ENCODE data around the gene ATF6. TPM values are rescaled to one million over a fixed set of nuclear protein-coding genes. Genes with fewer than 3 reads are reported as not detected.

ATF6 gene
- total RNA-seq, 1 donor from 2014 or later: 38.6 TPM

- TF ChIP-seq CTCF (IDR thresholded peaks at IDR 0.05; ENCODE audit: insufficient read depth, low read length, poor library complexity, severe bottlenecking): no peak
Observed at GRCh38 chr1:162011337-162012012, 245.4 kb downstream of the ATF6 start.

GRCh38 chr1:162013289-162013688 lies 247.2 kb downstream of the ATF6 start:
- H3K4me3 ChIP-seq (ENCODE audit: low read depth, low read length): no peak overlapping the region
- no peaks in the 10 kb centered on the region for H3K27me3 ChIP-seq (ENCODE audit: control insufficient read depth, insufficient read depth, low read length)
- no peak for TF ChIP-seq CTCF (IDR thresholded peaks at IDR 0.05; ENCODE audit: insufficient read depth, low read length, poor library complexity, severe bottlenecking)
- no peak for DNase-seq (ENCODE audit: low read depth)
- no peaks in the 10 kb centered on the region for H3K36me3 ChIP-seq (ENCODE audit: control insufficient read depth, insufficient read depth, low read length)

More at GRCh38 chr1:162011337-162012012, 245.4 kb downstream of the ATF6 start:
- no peak for DNase-seq (ENCODE audit: low read depth)
- Histone ChIP-seq H3K36me3 (ENCODE audit: control insufficient read depth, insufficient read depth, low read length) (no peaks in the 10 kb centered on the region), H3K4me3 (ENCODE audit: low read depth, low read length) (no peak overlapping the region), H3K27me3 (ENCODE audit: control insufficient read depth, insufficient read depth, low read length) (no peaks in the 10 kb centered on the region)

Other genes starting within 250 kb of the ATF6 start
- 0.84 TPM in 1 of 2 replicates, not detected in the other for gene HSPA6, start 241.8 kb upstream of the ATF6 start, total RNA-seq
- gene FCGR3A, start 216.5 kb upstream of the ATF6 start, total RNA-seq: 0.79 TPM in 1 of 2 replicates, not detected in the other
- not detected in 2 replicates for gene FCGR3B, start 135.1 kb upstream of the ATF6 start, total RNA-seq
- gene FCGR2B, start 103.2 kb upstream of the ATF6 start, total RNA-seq: not detected in 2 replicates
- 0.88 and 2.1 TPM in 2 replicates for gene FCRLA, start 59.1 kb upstream of the ATF6 start, total RNA-seq
- gene FCRLB, start 44.8 kb upstream of the ATF6 start, total RNA-seq: 1.1 and 2.6 TPM in 2 replicates
- 48.0 and 49.7 TPM in 2 replicates for gene DUSP12, start 16.5 kb upstream of the ATF6 start, total RNA-seq

All from kidney epithelial cell (primary cell).